ENCODE measurements around the gene CACNA1C. TPM values are rescaled to one million over a fixed set of nuclear protein-coding genes. Genes with fewer than 3 reads are reported as not detected.

The CACNA1C gene
- total RNA-seq, 2 donors from 2014 or later, result 0.84 to 10.2 TPM

DNA sequence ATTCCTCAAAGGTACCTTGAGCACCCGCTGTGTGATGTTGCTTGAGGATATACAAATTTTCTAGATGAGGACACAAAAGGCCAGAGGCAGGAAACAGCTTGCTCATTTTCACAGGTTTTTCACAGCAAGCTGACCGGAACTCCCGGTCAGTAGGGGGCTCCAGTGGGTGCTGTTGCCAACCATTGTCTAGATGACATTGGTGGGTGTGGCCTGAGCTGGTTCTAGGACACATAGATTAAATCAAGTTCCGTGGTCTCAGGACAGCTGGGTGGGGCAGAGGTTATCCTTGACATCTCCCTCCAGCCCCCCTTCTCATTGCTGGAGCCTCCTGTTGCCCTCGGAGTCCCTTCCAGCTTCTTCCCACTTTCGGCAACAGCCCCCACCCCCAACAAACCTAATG is 588.4 kb downstream of the CACNA1C start:
- intact Hi-C loops (cut with DNase I), result no loop called here
- Histone ChIP-seq H3K36me3 (no peaks in the 10 kb centered on the region), H3K9ac (ENCODE audit: low read depth in 2 of 2, low read length in 2 of 2) (no peak overlapping the region), H3K4me1 (no peaks in the 10 kb centered on the region), H3K4me3 (no peak overlapping the region), H3K9me3 (no peaks in the 10 kb centered on the region), H3K27ac (no peak overlapping the region), H3K27me3 (no peaks in the 10 kb centered on the region)
- DNase-seq, result no peak
- TF ChIP-seq, protein P1, sequence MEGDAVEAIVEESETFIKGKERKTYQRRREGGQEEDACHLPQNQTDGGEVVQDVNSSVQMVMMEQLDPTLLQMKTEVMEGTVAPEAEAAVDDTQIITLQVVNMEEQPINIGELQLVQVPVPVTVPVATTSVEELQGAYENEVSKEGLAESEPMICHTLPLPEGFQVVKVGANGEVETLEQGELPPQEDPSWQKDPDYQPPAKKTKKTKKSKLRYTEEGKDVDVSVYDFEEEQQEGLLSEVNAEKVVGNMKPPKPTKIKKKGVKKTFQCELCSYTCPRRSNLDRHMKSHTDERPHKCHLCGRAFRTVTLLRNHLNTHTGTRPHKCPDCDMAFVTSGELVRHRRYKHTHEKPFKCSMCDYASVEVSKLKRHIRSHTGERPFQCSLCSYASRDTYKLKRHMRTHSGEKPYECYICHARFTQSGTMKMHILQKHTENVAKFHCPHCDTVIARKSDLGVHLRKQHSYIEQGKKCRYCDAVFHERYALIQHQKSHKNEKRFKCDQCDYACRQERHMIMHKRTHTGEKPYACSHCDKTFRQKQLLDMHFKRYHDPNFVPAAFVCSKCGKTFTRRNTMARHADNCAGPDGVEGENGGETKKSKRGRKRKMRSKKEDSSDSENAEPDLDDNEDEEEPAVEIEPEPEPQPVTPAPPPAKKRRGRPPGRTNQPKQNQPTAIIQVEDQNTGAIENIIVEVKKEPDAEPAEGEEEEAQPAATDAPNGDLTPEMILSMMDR (IDR thresholded peaks at IDR 0.05), result no peak

DNA sequence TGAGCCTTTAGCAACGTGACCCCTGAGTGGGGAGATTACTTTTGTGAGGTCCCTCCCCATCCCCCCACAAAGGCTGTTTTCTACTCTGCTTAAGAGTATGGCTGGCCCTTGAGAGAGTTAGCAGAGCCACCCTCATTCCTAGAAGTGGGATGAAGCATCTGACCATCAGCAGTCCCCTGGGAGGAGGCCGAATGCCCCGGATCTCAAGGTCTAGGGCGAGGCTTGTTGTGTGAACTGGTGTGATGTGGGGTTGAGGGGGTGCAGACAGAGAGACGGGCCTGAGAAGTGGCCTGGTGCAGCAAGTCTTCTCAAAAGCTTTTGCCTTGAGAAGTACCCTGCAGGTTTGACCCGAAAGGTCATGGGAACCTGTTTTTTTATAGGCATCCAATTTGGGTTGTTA is 589.0 kb downstream of the CACNA1C start:
- Histone ChIP-seq H3K9me3 (no peaks in the 10 kb centered on the region), H3K36me3 (no peaks in the 10 kb centered on the region), H3K27ac (no peak overlapping the region), H3K9ac (ENCODE audit: low read depth in 2 of 2, low read length in 2 of 2) (no peak overlapping the region), H3K4me1 (no peaks in the 10 kb centered on the region), H3K4me3 (no peak overlapping the region), H3K27me3 (no peaks in the 10 kb centered on the region)
- TF ChIP-seq, protein P1 (IDR thresholded peaks at IDR 0.05), result no peak
- intact Hi-C loops (cut with DNase I), result no loop called here
- DNase-seq, result no peak

DNA sequence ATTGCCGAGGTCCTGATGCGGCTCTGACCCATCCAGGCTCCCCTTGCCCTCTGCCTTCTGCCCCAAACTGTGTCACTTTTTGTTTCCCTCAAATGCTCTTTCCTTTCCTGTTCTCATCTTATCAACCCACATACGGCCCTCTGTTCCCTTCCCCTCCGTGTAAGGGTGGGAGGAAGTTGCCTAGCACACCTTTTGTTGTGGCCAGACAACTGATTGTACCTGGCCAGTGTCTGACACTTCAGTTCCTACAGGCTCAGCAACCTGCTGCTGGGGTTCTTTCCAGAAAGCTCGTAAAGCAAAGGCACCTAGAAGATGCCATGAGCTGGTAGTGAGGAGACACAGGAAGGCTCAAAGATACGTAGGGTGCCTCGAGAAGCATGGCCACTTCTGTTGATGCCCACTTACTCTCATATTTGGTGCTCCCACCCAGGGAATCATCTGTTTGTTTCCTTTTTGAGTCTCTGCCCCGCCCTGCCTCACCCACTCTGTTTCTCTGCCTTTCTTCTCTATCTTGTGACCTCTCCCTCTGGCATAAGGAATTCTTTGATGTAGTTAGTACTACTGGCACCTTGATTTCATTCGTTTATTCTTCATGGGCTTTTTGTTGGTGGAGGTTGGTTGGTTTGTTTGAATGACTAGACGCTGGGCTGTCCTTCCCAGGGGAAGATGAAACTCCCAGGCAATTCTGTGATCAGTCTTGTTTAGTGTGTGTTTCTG is 589.5 kb downstream of the CACNA1C start:
- no peak overlapping the region for H3K27ac ChIP-seq
- no peaks in the 10 kb centered on the region for H3K36me3 ChIP-seq
- TF ChIP-seq, protein P1 (IDR thresholded peaks at IDR 0.05), result no peak
- no peak overlapping the region for H3K9ac ChIP-seq (ENCODE audit: low read depth in 2 of 2, low read length in 2 of 2)
- H3K27me3 ChIP-seq, result no peaks in the 10 kb centered on the region
- no peak overlapping the region for H3K4me3 ChIP-seq
- H3K9me3 ChIP-seq, result no peaks in the 10 kb centered on the region
- H3K4me1 ChIP-seq, result no peaks in the 10 kb centered on the region
- intact Hi-C loops (cut with DNase I), result no loop called here
- DNase-seq, result no peak

DNA sequence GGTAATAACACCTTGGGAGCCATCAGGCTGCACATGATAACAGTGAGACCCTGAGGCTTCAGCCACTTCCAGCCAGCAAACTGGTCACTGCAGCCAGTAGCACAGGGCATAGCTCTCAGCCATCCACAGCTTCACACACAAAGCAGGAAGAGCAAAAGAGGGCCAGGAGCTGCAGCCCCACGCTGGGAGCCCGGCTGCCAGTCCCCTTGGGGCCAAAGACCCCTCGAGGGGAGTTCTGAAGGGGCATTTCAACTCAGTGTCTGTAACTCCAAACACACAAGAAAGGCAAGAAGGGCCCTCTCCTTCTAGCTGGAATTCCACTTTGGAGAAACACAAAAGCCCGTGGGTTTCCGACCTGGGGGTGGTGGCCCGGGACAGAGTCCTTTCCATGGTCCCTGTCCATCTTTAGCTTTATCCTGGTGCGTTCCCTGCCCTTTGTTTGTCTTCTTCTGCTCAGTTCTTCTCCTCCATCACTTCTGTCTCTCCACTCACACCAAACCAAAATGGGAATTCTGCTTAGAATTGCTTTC is 590.2 kb downstream of the CACNA1C start:
- Histone ChIP-seq H3K36me3 (no peaks in the 10 kb centered on the region), H3K27me3 (no peaks in the 10 kb centered on the region), H3K27ac (no peak overlapping the region), H3K9ac (ENCODE audit: low read depth in 2 of 2, low read length in 2 of 2) (no peak overlapping the region), H3K9me3 (no peaks in the 10 kb centered on the region), H3K4me3 (no peak overlapping the region), H3K4me1 (no peaks in the 10 kb centered on the region)
- DNase-seq, result no peak
- TF ChIP-seq, protein P1 (IDR thresholded peaks at IDR 0.05), result no peak
- intact Hi-C loops (cut with DNase I), result no loop called here

DNA sequence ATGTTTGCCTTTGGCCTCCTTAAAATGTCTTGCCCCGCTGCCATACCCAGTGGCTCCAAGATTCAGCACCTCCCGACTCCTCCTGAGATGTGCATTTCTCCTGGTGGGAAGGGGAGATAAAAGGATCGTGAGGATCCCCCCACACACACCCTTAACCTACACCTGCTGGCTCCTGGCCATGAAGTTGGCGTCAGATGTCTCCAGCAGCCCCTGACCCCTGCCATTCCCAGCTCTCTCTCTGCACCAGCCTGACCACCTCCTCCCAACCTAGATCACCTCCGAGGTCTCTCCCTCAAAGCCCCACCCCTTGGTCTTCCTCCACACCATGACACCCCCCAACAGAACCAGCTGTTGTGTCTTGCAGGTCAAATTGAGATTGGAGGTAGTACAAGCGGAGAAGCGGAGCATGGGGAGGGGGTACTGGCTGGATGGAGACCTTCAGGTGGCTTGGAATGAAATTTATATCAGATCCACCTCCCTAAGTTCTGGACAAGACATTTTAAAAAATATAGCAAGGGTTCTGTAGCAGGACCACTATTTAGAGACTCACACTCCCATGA is 590.9 kb downstream of the CACNA1C start:
- no peak for DNase-seq

More for the DNA sequence above, 590.9 kb downstream of the CACNA1C start:
- Histone ChIP-seq H3K36me3 (no peaks in the 10 kb centered on the region), H3K9ac (ENCODE audit: low read depth in 2 of 2, low read length in 2 of 2) (no peak overlapping the region), H3K27me3 (no peaks in the 10 kb centered on the region), H3K9me3 (no peaks in the 10 kb centered on the region), H3K4me1 (no peaks in the 10 kb centered on the region), H3K4me3 (no peak overlapping the region), H3K27ac (no peak overlapping the region)
- intact Hi-C loops (cut with DNase I), result no loop called here
- TF ChIP-seq, protein P1 (IDR thresholded peaks at IDR 0.05), result no peak
